Heart left ventricle (tissue), 16 donors: ENCODE measurements around the gene SCYGR6. TPM values are rescaled to one million over a fixed set of nuclear protein-coding genes. Genes with fewer than 3 reads are reported as not detected.

Experiments
- ATAC-seq, 4 donors: fragments of 200-7000 bp; cut with Tn5 transposase; one replicate each; pipeline ENCODE4 v1.9.1; 2020 to 2022; ENCODE audit warnings: moderate library complexity in 4 of 4, mild to moderate bottlenecking in 3 of 4, moderate number of reproducible peaks in 1 of 4
- DNase-seq, 5 donors: peaks; one replicate each; pipeline ENCODE4 v3.0.0-alpha.2; 2020
- H3K27ac ChIP-seq, 12 donors: fragments of 200-600 bp; sonication (generic) in 4 of 12; one replicate each; pipeline versions ENCODE4 v1.5.0 to v1.8.0; 2016 to 2022; ENCODE audit warnings: mild to moderate bottlenecking in 2 of 12
- H3K27me3 ChIP-seq, 9 donors: fragments of 200-600 bp; sonication (generic) in 2 of 9; one replicate each; pipeline versions ENCODE4 v1.5.1 to v1.8.0; 2016 to 2022; ENCODE audit warnings: mild to moderate bottlenecking in 3 of 9
- H3K36me3 ChIP-seq, 9 donors: fragments of 200-600 bp; sonication (generic) in 2 of 9; one replicate each; pipeline versions ENCODE4 v1.5.0 to v1.8.0; 2018 to 2022; ENCODE audit warnings: mild to moderate bottlenecking in 2 of 9
- H3K4me1 ChIP-seq, 12 donors: fragments of 200-600 bp; sonication (generic) in 4 of 12; one replicate each; pipeline versions ENCODE4 v1.5.0 to v1.8.0; 2016 to 2022; ENCODE audit warnings: mild to moderate bottlenecking in 3 of 12
- H3K4me3 ChIP-seq, 12 donors: fragments of 200-600 bp; sonication (generic) in 4 of 12; one replicate each; pipeline versions ENCODE4 v1.5.0 to v1.8.0; 2017 to 2022; ENCODE audit warnings: mild to moderate bottlenecking in 9 of 12, moderate library complexity in 4 of 12
- H3K9me3 ChIP-seq, 12 donors: fragments of 200-600 bp; sonication (generic) in 4 of 12; one replicate each; pipeline versions ENCODE4 v1.5.0 to v1.8.0; 2016 to 2022; ENCODE audit warnings: mild to moderate bottlenecking in 1 of 12
- CTCF ChIP-seq, 12 donors: fragments of 200-600 bp; sonication (generic) in 4 of 12; IDR thresholded peaks; one replicate each; pipeline versions ENCODE4 v1.5.0 to v1.8.0; 2018 to 2022; ENCODE audit warnings: antibody characterized with exemption in 12 of 12, mild to moderate bottlenecking in 5 of 12
- POLR2A ChIP-seq, 2 donors: fragments of 450-650 bp; IDR thresholded peaks; one replicate each; pipeline ENCODE4 v1.6.1; 2017; ENCODE audit warnings: antibody characterized with exemption in 2 of 2, mild to moderate bottlenecking in 2 of 2, moderate library complexity in 2 of 2
- WGBS, 4 donors: extraction: QIAGEN DNeasy Blood & Tissue Kit in 2 of 4; methylation state at CpG; one replicate each; pipeline versions ENCODE4 v1.1.5 to v1.1.7; 2013 to 2018; 5-methylcytosine and 5-hydroxymethylcytosine counted together
- intact Hi-C, 10 donors: fragments of 100-400 bp; cut with DNase I; formaldehyde crosslinking; loops; one replicate each; pipeline versions ENCODE4 v1.11.1 to v1.14.2; 2022
- polyA plus RNA-seq, 2 donors: library from polyadenylated mRNA; stranded (reverse); fragments of 200-250 nt; gene quantifications; one replicate each; pipeline ENCODE4 v1.2.3, GENCODE V29; 2013
- total RNA-seq, 9 donors: library from RNA; depleted of rRNA in 2 of 9; stranded (reverse); fragments of >200 nt in 2 of 9; fragmentation: NEBNext Ultra II Directional in 3 of 9; extraction: Animal tissue kit (Norgen Biotek cat#: 25700) in 3 of 9; gene quantifications; one replicate each; pipeline versions ENCODE4 v1.1.0 to v1.2.4, GENCODE V29; 2016 to 2023
- donor health status: ischemic (EF 13 %, LVEDD 7.1; RV severe dilation, severe dysfunction).
- donor health status: healthy with polysubstance abuse.
- donor health status: DM: no; HTN: yes; CAD: no.
- donor health status: DM: no; HTN: no; CAD: no.
- donor health status: ischemic (EF 25% LVEDD 6.9; RV normal size, moderate dysfunction).
- donor health status: ischemic (EF 25% LVEDD 5.7; RV mildly dilated, moderate dysfunction).
- donor health status: healthy.
- donor health status: DM: yes; HTN: yes; CAD: no.
- donor health status: ischemic (EF 35%, LVEDD 5.7; RV mildly dilated, moderate dysfunction).
- donor health status: nonischemic (EF 11% LVEDD 7.7; RV severe dilation, severe dysfunction).
- donor health status: DM: yes; HTN: yes; CAD: no.
- donor health status: PGD.
- donor health status: ischemic (EF 29% LVEDD 5.4; RV normal size, mild dysfunction).
- donor health status: nonischemic (EF 23%, LVEDD 6.1; RV moderate dilation, normal function).

Gene SCYGR6
- total and polyA plus RNA-seq, 11 donors = not detected

GRCh38 chr2:227720680-227721079 lies 3.9 kb downstream of the SCYGR6 start:
- DNase-seq (no peak), ATAC-seq (no peak)
- Histone ChIP-seq H3K27me3 (peaks cover 0 to 11% (median 0%) of the 10 kb centered on the region in 9 donors), H3K9me3 (no peaks in the 10 kb centered on the region), H3K36me3 (no peaks in the 10 kb centered on the region), H3K27ac (no peak overlapping the region), H3K4me1 (peaks cover 0 to 12% (median 3%) of the 10 kb centered on the region in 12 donors), H3K4me3 (no peak overlapping the region)
- intact Hi-C loops = no loop called here
- TF ChIP-seq POLR2A (IDR thresholded peaks at IDR 0.05) (no peak), CTCF (IDR thresholded peaks at IDR 0.05) (no peak)
- 86 to 93% (median 91%) methylated on average over 4 of the region's 4 CpGs for WGBS, 4 donors

- WGBS, 4 donors = 90 to 94% (median 93%) methylated on average over 4 of the region's 4 CpGs
- Histone ChIP-seq H3K4me1 (peaks cover 0 to 12% (median 3%) of the 10 kb centered on the region in 12 donors), H3K9me3 (no peaks in the 10 kb centered on the region), H3K27ac (no peak overlapping the region), H3K36me3 (no peaks in the 10 kb centered on the region), H3K4me3 (no peak overlapping the region), H3K27me3 (peaks cover 0 to 11% (median 0%) of the 10 kb centered on the region in 9 donors)
- TF ChIP-seq CTCF (IDR thresholded peaks at IDR 0.05) (no peak), POLR2A (IDR thresholded peaks at IDR 0.05) (no peak)
- ATAC-seq = no peak
- intact Hi-C loops = no loop called here
- DNase-seq = no peak
These were observed 4.9 kb downstream of the SCYGR6 start for GRCh38 chr2:227719641-227720040.

- ATAC-seq (peak; percentile 82 to 98 (median 95)), DNase-seq (peak; percentile 72 to 88 (median 87))
- H3K4me3 ChIP-seq = peak within 1 kb of the TSS; percentile 0 to 55 (median 41)
- peak within 1 kb of the TSS in 7 of 12 donors; percentile 0 to 64 (median 18) for H3K27ac ChIP-seq
- peaks cover 0 to 11% (median 0%) of the 10 kb centered on the region in 9 donors for H3K27me3 ChIP-seq
- H3K9me3 ChIP-seq = no peaks in the 10 kb centered on the region
- 4 to 7% (median 5%) methylated on average over 33 to 35 of the region's 35 CpGs for WGBS, 4 donors
- peaks cover 0 to 12% (median 3%) of the 10 kb centered on the region in 12 donors for H3K4me1 ChIP-seq
- no peaks in the 10 kb centered on the region for H3K36me3 ChIP-seq
- intact Hi-C loops = no loop called here
- TF ChIP-seq POLR2A (IDR thresholded peaks at IDR 0.05) (no peak), CTCF (IDR thresholded peaks at IDR 0.05) (no peak)
These were observed 6.6 kb downstream of the SCYGR6 start, which contains the start of gene SLC19A3 for GRCh38 chr2:227717687-227718567. Gene SLC19A3 (minus strand): TSS chr2:227718028. CDS start chr2:227702318, 15,710 bp downstream.

GRCh38 chr2:227716501-227716900 lies 8.1 kb downstream of the SCYGR6 start:
- intact Hi-C loops = no loop called here
- peaks cover 0 to 11% (median 0%) of the 10 kb centered on the region in 9 donors for H3K27me3 ChIP-seq
- no peaks in the 10 kb centered on the region for H3K9me3 ChIP-seq
- no peak overlapping the region for H3K27ac ChIP-seq
- no peak overlapping the region for H3K4me3 ChIP-seq
- WGBS, 4 donors = 94 to 98% (median 95%) methylated on average over 2 of the region's 2 CpGs
- peaks cover 0 to 12% (median 3%) of the 10 kb centered on the region in 12 donors for H3K4me1 ChIP-seq
- DNase-seq (no peak), ATAC-seq (no peak)
- TF ChIP-seq POLR2A (IDR thresholded peaks at IDR 0.05) (no peak), CTCF (IDR thresholded peaks at IDR 0.05) (no peak)
- H3K36me3 ChIP-seq = no peaks in the 10 kb centered on the region
